Hypothalamus (tissue), 51 donors: ENCODE data around the gene SH3RF3.

Experiments
- DNase-seq, 51 donors: peaks; one replicate each; lab custom pipeline; 2025; lab: John Stamatoyannopoulos, UW

Gene SH3RF3

GRCh38 chr2:109500910-109501309 lies 371.9 kb downstream of the SH3RF3 start:
- no peak for DNase-seq

DNA sequence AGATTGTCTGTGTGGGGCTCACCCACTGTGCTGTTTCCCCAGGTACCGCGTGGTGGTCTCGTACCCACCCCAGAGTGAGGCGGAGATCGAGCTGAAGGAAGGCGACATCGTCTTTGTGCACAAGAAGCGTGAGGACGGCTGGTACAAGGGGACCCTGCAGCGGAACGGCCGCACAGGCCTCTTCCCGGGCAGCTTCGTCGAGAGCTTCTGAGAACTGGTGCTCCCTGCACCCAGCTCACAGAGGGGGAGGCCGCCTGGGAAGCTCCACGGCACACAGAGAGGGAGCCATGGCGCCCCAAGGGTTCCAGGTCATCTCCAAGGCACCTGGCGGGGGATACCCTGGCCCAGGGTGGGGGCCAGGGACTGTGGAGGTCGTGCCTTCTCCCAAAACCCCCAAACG lies 372.5 kb downstream of the SH3RF3 start:
- DNase-seq: no peak

DNA sequence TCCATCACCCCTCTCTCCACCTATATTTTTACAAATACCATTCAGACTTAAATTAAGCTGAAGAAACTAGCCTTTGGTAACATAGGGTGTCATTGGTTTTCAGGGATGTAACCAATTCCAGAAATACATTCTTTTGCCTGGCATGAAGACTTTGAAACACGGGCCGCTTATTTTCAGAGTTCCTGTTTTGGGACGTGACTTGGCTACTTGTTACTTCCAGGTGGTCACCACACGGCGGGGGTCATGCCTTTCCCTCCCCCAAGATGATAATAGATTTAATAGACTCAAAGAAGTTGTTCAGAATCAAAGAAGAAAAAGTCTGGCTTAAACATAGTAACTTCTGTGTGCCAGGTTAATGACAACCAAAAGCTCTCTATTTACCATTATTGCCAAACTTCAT lies 374.2 kb downstream of the SH3RF3 start:
- DNase-seq: no peak

- peak in 4 of 51 donors; percentile 6 to 22 (median 20) for DNase-seq
Measured at GRCh38 chr2:109507217-109507616, 378.2 kb downstream of the SH3RF3 start.

GRCh38 chr2:109507828-109508227 lies 378.8 kb downstream of the SH3RF3 start:
- no peak for DNase-seq

GRCh38 chr2:109508556-109508955 lies 379.6 kb downstream of the SH3RF3 start:
- DNase-seq: no peak

DNA sequence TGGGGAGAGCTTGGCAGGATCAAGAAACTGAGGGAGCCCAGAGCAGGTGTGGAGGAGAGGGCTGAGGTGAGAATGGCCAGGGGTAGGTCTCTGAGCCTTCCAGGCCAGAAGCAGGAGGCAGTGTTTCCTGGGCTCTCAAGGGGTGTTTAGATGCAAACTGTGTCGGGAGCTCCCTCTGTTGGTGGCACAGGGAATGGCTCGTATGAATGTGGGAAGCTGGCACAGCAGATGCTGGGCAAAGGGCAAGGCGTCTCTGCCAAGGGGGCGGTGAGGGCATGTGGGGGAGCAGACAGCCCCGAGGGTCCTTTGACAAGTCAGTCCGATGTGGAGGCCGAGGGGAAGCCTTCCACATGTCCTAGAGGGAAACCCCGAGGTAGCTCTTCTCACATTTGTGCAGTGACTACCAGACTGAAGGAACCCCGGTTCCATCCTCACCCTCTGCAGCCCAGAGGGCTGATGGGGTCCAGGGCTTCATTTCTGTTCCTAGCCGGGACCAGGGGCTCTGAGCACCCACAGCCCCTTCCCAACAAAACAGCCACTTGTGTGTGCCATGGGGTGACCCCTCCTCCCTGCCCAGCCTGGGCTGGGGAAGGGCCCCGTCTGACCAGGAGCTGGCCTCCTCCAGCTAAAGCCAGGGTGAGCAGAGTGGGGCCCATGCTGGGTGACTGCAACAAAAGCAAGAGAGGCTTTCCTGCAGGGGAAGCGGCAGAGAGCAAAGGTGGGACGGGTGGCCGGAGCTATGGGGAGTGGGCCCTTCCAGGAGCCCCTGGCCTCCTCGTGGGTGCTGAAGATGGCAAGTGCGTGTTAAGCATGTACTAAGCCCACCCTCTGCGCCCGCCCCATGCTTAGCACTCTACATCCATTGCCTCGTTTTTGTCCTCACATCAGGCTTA lies 381.4 kb downstream of the SH3RF3 start:
- DNase-seq: peak in 49 of 51 donors; percentile 3 to 76 (median 43)

- DNase-seq: no peak
Measured at GRCh38 chr2:109511168-109511567, 382.2 kb downstream of the SH3RF3 start.

GRCh38 chr2:109512076-109512475 lies 383.1 kb downstream of the SH3RF3 start:
- DNase-seq: no peak

DNA sequence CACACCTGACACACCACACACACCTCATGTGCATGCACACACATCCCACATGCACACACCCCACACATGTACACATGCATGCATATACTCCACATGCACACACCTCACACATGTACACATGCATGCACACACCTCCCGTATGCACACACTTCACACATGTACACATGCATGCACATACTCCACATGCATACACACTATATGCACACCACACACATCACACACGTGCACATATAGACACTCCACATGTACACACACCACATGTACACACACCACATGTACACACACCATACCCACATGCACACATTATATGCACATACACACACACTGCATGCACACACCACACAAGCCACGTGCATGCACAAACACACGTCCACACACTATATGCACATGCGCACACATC lies 384.2 kb downstream of the SH3RF3 start:
- DNase-seq: no peak

- peak in 3 of 51 donors; percentile 12 to 66 (median 18) for DNase-seq
Measured at GRCh38 chr2:109513749-109514588, 385.0 kb downstream of the SH3RF3 start.

GRCh38 chr2:109514857-109515256 lies 385.9 kb downstream of the SH3RF3 start:
- DNase-seq: no peak

DNA sequence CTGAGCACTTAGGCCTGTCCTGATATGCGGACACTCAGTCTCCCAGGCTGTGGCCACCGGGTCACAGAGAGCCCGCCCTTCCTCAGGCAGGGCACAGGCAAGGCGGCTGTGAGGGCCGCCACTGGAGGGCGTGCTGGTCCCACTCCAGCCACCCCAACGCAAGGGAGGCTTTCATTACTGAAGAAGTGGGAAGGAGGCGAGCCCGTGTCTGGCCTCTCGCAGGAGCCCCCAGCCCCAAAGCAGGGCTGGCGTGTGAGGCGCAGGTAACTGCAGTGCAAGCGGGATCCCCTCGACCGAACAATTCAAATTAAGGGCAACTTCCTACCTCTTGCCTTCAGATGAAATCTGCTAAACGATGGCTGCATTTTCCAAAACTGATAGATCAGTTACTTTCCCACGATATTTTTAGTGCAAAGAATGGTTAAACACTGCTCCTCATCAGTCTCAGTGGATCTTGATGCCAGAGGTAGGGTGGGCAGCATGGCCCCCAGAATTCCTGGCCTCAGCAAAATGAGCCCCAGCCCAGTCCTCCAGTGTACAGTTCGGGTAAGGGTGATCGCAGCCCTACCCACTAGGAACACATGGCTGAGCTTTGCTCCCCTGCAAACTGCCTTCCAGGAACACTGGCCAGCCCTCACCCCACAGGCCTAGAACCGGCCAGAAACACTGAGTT lies 387.6 kb downstream of the SH3RF3 start:
- peak in 1 of 51 donors; percentile 20 for DNase-seq

- no peak for DNase-seq
Measured at GRCh38 chr2:109517118-109517889, 388.3 kb downstream of the SH3RF3 start.

GRCh38 chr2:109519513-109519912 lies 390.5 kb downstream of the SH3RF3 start:
- DNase-seq: no peak

DNA sequence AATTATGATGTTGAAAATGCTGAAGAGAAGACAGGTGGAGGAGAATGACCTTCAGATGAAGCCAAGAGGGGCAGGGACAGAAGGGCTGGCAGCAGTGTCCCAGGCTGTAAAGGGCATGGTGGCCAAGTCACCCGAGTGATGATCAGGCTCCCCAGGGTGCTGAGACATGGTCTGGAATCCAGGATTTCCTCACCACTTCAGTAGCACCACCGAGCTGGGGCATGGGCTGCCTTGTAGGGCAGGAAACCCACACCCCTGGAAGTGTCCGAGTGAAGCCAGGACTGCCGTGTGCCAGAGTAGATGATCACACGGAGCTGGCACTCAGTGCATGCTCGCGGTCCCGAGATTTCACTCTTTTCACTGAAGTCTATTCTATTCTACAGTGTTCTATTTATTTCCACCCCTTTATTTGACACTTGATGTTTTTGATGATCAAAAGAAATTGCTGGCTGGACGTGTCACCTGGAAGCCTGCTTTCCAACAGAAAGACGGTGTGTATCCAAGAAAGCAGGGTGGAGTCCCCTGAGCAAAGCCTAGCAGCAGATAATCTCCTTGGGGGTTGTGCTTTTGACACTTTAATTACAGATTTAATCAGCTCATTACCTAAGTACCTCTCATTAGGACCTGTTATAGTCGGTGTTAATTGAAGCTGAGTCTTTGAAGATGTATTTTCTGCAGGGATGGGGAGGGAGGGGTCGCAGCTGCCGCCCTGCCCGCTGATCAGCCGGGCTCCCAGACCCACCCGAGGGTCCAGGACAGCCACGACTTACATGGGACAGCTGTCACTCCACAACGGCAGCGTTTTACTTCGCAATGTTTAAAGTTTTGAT lies 392.4 kb downstream of the SH3RF3 start:
- DNase-seq: no peak

DNA sequence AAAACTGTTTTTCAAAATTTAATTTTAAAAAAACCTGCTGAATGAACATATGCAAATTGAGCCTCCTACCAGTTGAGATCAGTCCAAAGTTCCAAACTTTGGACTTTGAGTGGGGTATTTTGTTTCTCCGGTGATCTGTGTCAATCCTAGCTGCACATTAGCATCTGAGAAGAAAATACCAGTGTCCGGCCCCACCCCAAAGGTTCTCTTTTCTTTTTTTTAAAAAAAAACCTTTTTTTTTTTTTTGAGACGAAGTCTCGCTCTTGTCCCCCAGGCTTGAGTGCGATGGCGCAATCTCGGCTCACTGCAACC lies 393.0 kb downstream of the SH3RF3 start:
- DNase-seq: no peak

DNA sequence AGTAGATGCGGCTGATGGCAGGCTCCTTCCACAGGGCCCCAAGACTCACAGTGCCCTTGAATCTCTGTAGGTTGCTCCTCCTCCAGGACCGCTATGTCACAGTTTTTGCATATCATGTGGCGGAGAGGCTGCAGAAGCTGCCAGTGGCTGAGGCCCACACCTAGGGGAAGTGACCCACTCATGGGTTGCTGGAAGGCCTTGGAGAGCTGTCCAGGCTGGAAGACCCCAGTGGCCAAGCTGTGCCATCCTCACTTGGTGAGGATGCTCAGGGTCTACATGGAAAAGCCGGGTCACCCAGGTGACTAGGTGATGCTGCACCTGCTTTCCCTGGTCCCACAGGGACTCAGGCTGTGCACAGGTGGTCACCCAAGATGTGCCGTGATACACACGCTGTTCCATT lies 394.1 kb downstream of the SH3RF3 start:
- DNase-seq: no peak

- no peak for DNase-seq
Measured at GRCh38 chr2:109523536-109524361, 394.7 kb downstream of the SH3RF3 start.
